ENCODE measurements around the gene DLX2.

DNA sequence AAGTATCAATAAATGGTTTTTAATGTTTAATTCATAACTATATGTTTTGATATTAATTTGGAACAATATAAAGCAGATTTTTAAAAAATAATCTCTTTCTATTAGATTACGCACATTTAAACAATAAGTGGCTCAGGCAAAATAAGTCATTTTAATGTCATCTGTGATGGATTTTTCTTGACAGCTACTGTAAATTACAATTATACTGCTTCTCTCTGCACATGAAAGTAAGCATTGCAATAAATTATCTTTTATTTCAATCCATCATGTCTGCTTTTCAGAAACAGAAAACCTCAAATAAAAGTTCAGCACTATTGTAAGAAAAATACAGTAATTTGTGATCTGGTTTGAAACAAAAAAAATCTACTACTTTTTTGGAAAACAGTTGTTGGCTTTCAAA, 28.4 kb downstream of the DLX2 start:
- TF ChIP-seq, protein P1, sequence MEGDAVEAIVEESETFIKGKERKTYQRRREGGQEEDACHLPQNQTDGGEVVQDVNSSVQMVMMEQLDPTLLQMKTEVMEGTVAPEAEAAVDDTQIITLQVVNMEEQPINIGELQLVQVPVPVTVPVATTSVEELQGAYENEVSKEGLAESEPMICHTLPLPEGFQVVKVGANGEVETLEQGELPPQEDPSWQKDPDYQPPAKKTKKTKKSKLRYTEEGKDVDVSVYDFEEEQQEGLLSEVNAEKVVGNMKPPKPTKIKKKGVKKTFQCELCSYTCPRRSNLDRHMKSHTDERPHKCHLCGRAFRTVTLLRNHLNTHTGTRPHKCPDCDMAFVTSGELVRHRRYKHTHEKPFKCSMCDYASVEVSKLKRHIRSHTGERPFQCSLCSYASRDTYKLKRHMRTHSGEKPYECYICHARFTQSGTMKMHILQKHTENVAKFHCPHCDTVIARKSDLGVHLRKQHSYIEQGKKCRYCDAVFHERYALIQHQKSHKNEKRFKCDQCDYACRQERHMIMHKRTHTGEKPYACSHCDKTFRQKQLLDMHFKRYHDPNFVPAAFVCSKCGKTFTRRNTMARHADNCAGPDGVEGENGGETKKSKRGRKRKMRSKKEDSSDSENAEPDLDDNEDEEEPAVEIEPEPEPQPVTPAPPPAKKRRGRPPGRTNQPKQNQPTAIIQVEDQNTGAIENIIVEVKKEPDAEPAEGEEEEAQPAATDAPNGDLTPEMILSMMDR (IDR thresholded peaks at IDR 0.05 in 4 of 5, conservative IDR thresholded peaks at IDR 0.05 in 1 of 5) = no peak
- TF ChIP-seq POLR2A (IDR thresholded peaks at IDR 0.05) = no peak

Data from gastrocnemius medialis (tissue), 4 donors.